Activated CD4-positive, alpha-beta T cell treated with anti-CD3 and anti-CD28 coated beads for 36 hours (primary cell): ENCODE results near the gene SH3RF1. TPM values are rescaled to one million over a fixed set of nuclear protein-coding genes. Genes with fewer than 3 reads are reported as not detected.

Experiments
- ATAC-seq: fragments of 200-7000 bp; cut with Tn5 transposase; one replicate; pipeline ENCODE4 v1.10.0; 2021; ENCODE audit warnings: mild to moderate bottlenecking, moderate library complexity
- CTCF ChIA-PET: fragments of 350-600 bp; sonication (Branson Sonifier 250); formaldehyde crosslinking; loops from one replicate; lab custom pipeline; 2021; ENCODE audit warnings: antibody characterized with exemption; lab: Charles Lee
- POLR2A ChIA-PET: fragments of 350-600 bp; sonication (Branson Sonifier 250); formaldehyde crosslinking; loops from one replicate; lab custom pipeline; 2021; ENCODE audit warnings: antibody characterized with exemption, inconsistent platforms; lab: Charles Lee
- DNase-seq: peaks from one replicate; pipeline ENCODE4 v3.0.0-alpha.2; 2020
- H3K27ac Mint-ChIP-seq: one replicate; pipeline ENCODE4 v1.8.0; 2021; ENCODE audit warnings: mixed read lengths
- H3K27me3 Mint-ChIP-seq: one replicate; pipeline ENCODE4 v1.8.0; 2021; ENCODE audit warnings: mixed read lengths
- H3K36me3 Mint-ChIP-seq: one replicate; pipeline ENCODE4 v1.8.0; 2021; ENCODE audit warnings: low read depth, mixed read lengths
- H3K4me1 Mint-ChIP-seq: one replicate; pipeline ENCODE4 v1.8.0; 2021; ENCODE audit warnings: mixed read lengths
- H3K4me3 Mint-ChIP-seq: one replicate; pipeline ENCODE4 v1.8.0; 2021; ENCODE audit warnings: mild to moderate bottlenecking, moderate library complexity, mixed read lengths
- H3K9me3 Mint-ChIP-seq: one replicate; pipeline ENCODE4 v1.8.0; 2021; ENCODE audit warnings: low read depth, mixed read lengths
- intact Hi-C, 2 experiments: fragments of 100-400 bp; cut with DNase I in 1 of 2; cut with micrococcal nuclease in 1 of 2; formaldehyde crosslinking; loops; one replicate each; pipeline versions ENCODE4 v1.14.2 to v1.15.1; 2022 to 2024; cut with DNase I, micrococcal nuclease
- total RNA-seq, 2 experiments: library from RNA; stranded (reverse); gene quantifications; one replicate each; pipeline ENCODE4 v1.2.3, GENCODE V29; 2021

Gene SH3RF1
- total RNA-seq, 2 experiments from 2014 or later: 0.39 to 0.63 TPM

DNA sequence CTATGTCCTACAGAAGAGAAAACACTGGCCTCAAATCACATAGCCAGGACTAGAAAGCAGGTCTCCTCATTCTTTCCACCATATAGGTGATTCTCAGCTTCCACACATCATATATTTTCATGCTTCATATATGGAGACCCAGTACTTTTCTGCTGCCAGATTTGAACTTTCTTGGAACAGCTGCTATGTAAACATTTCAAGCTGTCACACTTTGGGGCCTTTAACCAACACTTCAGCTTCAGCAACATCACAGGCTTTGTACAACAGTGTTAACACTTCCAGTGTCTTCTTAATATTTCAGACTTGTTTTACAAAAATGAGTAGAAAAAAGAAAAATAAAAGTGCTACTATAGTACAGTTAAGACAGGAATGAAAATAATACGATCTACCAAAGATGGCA is 12.6 kb downstream of the SH3RF1 start:
- no peak overlapping the region for H3K4me3 Mint-ChIP-seq
- peaks cover 20% of the 10 kb centered on the region for H3K27me3 Mint-ChIP-seq
- no peak overlapping the region for H3K27ac Mint-ChIP-seq
- intact Hi-C loops: no loop called here
- H3K4me1 Mint-ChIP-seq: no peaks in the 10 kb centered on the region
- ChIA-PET POLR2A (no interaction called here), CTCF (no interaction called here)
- ATAC-seq: no peak
- no peaks in the 10 kb centered on the region for H3K36me3 Mint-ChIP-seq
- DNase-seq: no peak
- no peaks in the 10 kb centered on the region for H3K9me3 Mint-ChIP-seq

DNA sequence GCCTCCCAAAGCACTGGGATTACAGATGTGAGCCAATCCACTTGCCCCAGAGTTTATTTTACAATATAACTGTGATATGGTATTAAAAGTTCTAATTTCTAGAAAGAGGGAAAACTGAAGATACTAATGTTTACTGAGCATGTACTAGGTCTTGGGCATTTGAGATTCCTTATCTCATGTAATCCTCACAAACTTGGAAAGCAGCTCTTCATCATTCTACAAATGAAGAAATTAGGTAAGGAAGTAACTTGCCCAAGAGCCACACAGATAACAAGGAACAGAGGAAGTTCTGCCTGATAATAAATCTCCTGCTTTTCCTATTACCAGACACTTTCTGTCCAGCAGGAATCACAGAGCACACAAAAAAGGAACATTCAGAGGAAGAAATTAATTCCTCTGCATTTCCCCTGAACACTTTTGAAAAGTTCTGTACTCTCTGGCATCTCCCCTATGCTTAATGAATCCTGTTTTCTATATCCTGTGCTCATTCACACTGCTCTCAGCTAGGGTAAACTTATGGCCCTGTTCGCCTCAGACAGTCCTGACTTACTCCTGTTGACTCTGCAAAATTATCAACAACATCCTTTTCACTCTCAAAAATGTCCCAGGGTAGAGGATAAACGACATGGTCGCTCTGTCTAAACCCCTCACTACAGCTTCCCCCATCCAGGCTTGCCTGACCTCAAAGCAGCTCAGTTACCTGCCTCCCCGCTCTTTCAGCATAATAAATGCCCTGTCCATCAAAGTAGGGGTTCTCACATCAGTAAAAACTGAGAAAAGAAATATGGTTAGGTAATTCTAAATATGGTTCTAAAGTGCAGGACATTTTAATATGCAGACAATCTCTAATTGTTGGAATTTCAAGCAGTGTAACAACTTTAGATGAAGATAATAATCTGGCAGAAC is 13.6 kb downstream of the SH3RF1 start:
- H3K27me3 Mint-ChIP-seq: peaks cover 15% of the 10 kb centered on the region
- no peaks in the 10 kb centered on the region for H3K4me1 Mint-ChIP-seq
- ATAC-seq (no peak), DNase-seq (no peak)
- CTCF ChIA-PET: interaction anchor here (1.0 to 1.7 kb wide), 2 partner anchors 11 to 13 kb away, joined by 3 to 4 read pairs; partner anchors contain the start of gene SH3RF1
- H3K36me3 Mint-ChIP-seq: no peaks in the 10 kb centered on the region
- no peaks in the 10 kb centered on the region for H3K9me3 Mint-ChIP-seq
- no peak overlapping the region for H3K27ac Mint-ChIP-seq
- intact Hi-C loops: no loop called here
- POLR2A ChIA-PET: interaction anchor here (0.6 kb wide), 1 partner anchor 246 kb away, joined by 5 read pairs; no protein-coding TSS in a partner anchor
- H3K4me3 Mint-ChIP-seq: no peak overlapping the region

DNA sequence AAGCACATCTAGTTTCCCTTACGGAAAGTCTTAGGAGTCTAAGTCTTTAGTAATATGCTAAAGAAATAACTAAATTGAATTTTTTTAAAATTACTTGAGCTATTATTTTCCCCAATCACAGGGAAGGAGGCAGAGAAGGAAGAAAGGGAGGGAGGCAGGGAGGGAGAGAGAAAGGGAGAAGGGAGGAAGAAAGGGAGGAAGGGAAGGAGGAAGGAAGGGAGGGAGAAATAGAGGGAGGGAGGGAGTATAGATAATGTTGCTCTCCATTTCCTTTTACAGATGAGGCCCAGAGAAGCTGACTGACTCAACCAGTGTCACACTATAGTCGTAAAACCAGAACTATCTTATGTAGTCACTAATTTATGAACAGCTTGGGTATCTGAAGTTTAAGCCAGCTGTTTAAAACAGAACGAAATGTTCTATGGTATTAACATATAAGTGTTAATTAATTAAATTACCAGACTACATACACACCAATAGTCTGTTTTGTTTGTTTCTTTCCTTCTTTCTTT is 14.6 kb downstream of the SH3RF1 start:
- no peak overlapping the region for H3K27ac Mint-ChIP-seq
- H3K4me1 Mint-ChIP-seq: no peaks in the 10 kb centered on the region
- peaks cover 11% of the 10 kb centered on the region for H3K27me3 Mint-ChIP-seq
- H3K36me3 Mint-ChIP-seq: no peaks in the 10 kb centered on the region
- ChIA-PET CTCF (interaction anchor here (1.0 to 1.7 kb wide), 2 partner anchors 10 to 14 kb away, joined by 3 to 4 read pairs; partner anchors contain the start of gene SH3RF1), POLR2A (no interaction called here)
- ATAC-seq (no peak), DNase-seq (no peak)
- H3K9me3 Mint-ChIP-seq: no peaks in the 10 kb centered on the region
- intact Hi-C loops: no loop called here
- H3K4me3 Mint-ChIP-seq: no peak overlapping the region

DNA sequence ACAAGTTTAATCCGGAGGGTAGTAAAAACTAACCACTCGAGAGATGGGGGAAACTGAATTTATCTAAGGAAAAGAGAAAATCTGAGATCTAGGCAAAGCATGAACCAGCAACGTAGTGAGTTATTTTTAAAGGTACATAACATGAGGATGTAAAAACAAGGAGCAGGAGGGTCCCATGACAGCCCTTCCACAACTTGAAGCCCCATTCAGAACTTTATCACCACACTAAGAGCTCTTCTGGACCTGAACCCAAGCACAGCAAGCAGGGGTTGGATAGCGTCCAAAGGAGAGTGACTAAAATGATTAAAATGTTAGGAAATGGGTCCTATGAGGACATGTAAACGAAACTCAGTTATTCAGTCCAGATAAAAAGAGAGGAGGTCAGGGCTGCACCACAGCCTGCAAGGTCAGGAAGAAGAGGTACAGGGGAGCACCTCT is 16.2 kb downstream of the SH3RF1 start:
- ATAC-seq (no peak), DNase-seq (no peak)
- POLR2A ChIA-PET: no interaction called here
- H3K27ac Mint-ChIP-seq: no peak overlapping the region
- H3K4me3 Mint-ChIP-seq: no peak overlapping the region
- no peaks in the 10 kb centered on the region for H3K36me3 Mint-ChIP-seq
- H3K9me3 Mint-ChIP-seq: no peaks in the 10 kb centered on the region
- intact Hi-C loops: no loop called here
- CTCF ChIA-PET: interaction anchor here (0.6 to 1.5 kb wide), 4 partner anchors 18 to 85 kb away, joined by 3 read pairs; no protein-coding TSS in a partner anchor
- H3K27me3 Mint-ChIP-seq: peaks cover 4% of the 10 kb centered on the region
- no peaks in the 10 kb centered on the region for H3K4me1 Mint-ChIP-seq

DNA sequence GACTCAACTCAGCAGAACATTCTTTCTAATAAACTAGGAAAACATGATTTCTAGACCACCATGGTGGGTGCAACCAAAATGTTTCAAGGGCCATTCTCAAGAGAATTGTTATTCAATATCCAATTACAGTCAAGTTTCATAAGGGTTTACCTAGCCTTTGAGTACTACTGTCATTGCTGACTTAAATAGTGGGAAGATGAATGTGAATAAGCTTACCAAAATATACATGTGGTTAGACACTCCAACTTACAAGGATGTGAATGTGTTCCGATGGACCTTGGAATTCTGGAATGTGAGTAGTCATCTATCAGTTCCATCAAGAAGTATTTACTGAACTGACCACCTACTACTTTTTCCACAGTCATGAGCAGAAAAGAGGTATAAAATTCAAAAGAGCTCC is 16.9 kb downstream of the SH3RF1 start:
- Mint-ChIP-seq H3K9me3 (no peaks in the 10 kb centered on the region), H3K36me3 (no peaks in the 10 kb centered on the region), H3K27me3 (peaks cover 1% of the 10 kb centered on the region), H3K27ac (no peak overlapping the region), H3K4me1 (no peaks in the 10 kb centered on the region), H3K4me3 (no peak overlapping the region)
- CTCF ChIA-PET: interaction anchor here (1.5 kb wide), 1 partner anchor 22 kb away, joined by 3 read pairs; no protein-coding TSS in a partner anchor
- intact Hi-C loops: no loop called here
- ATAC-seq (no peak), DNase-seq (no peak)
- POLR2A ChIA-PET: no interaction called here

DNA sequence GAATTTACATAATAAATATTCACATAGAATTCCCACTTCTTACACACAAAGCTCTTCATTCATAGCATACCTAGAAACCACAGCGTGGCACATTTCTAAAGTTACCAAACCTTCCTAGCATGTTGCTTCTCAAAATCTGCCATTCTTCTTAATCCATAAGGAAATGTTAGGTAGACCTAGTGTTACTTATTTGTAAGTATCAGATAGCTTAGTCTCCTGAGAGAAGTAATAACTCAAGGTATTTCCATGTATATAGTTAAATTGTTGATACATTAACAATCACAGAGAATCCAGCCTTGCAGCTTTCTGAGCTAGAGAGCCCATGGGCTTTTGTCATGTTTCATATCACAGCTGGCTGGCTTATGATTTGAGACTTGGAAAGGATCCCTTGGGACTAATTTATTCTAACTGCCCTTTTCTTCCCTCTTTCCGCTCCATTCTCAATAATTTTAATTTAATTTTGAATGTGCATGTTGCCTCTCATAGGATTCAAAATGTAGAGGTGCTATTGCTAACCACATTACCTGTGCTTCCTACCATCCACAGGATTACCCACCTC is 17.6 kb downstream of the SH3RF1 start:
- DNase-seq (no peak), ATAC-seq (no peak)
- H3K27me3 Mint-ChIP-seq: peaks cover 1% of the 10 kb centered on the region
- intact Hi-C loops: no loop called here
- H3K4me3 Mint-ChIP-seq: no peak overlapping the region
- no peaks in the 10 kb centered on the region for H3K4me1 Mint-ChIP-seq
- no peaks in the 10 kb centered on the region for H3K36me3 Mint-ChIP-seq
- CTCF ChIA-PET: interaction anchor here (0.7 kb wide), 1 partner anchor 433 kb away, joined by 3 read pairs; no protein-coding TSS in a partner anchor
- H3K27ac Mint-ChIP-seq: no peak overlapping the region
- H3K9me3 Mint-ChIP-seq: no peaks in the 10 kb centered on the region
- POLR2A ChIA-PET: no interaction called here

DNA sequence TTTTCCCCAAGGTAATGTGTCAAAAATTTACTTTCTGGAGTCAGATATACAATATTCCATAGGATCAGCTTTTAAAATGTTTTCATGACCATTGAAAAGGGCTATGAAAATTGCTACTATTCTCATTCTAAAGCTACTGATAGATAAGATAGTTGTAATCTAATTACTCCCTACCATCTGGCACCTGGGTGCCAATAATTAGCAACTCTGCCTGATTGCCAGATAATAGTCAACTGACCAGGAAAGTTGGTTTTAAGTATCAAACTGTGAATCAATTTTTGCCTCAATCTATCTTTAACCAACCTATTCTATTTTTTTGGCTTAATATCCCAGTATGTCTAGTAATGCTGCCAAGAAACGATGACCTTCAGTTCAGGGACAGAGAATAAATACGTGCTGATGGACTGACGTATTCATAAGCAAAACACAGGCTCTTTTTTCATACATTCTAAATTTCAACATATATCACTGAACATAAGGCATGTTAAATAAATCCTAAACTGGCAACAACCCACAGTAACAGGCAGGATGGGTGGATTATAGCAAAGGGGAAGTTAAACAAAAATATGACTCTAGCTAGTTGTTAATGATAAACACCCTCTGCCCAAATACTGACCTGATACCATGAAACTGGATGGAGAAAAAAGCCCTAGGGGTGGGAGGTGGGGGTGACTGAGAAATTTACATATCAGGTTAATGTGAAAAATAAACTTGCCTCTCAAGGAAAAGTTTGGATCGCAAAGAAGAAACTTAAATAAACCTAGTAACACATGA is 18.2 kb downstream of the SH3RF1 start:
- ChIA-PET POLR2A (no interaction called here), CTCF (interaction anchor here (0.7 kb wide), 1 partner anchor 434 kb away, joined by 3 read pairs; no protein-coding TSS in a partner anchor)
- Mint-ChIP-seq H3K9me3 (no peaks in the 10 kb centered on the region), H3K4me1 (no peaks in the 10 kb centered on the region), H3K4me3 (no peak overlapping the region), H3K27me3 (peaks cover 1% of the 10 kb centered on the region), H3K27ac (no peak overlapping the region), H3K36me3 (no peaks in the 10 kb centered on the region)
- no peak for ATAC-seq
- DNase-seq: no peak
- intact Hi-C loops: no loop called here

DNA sequence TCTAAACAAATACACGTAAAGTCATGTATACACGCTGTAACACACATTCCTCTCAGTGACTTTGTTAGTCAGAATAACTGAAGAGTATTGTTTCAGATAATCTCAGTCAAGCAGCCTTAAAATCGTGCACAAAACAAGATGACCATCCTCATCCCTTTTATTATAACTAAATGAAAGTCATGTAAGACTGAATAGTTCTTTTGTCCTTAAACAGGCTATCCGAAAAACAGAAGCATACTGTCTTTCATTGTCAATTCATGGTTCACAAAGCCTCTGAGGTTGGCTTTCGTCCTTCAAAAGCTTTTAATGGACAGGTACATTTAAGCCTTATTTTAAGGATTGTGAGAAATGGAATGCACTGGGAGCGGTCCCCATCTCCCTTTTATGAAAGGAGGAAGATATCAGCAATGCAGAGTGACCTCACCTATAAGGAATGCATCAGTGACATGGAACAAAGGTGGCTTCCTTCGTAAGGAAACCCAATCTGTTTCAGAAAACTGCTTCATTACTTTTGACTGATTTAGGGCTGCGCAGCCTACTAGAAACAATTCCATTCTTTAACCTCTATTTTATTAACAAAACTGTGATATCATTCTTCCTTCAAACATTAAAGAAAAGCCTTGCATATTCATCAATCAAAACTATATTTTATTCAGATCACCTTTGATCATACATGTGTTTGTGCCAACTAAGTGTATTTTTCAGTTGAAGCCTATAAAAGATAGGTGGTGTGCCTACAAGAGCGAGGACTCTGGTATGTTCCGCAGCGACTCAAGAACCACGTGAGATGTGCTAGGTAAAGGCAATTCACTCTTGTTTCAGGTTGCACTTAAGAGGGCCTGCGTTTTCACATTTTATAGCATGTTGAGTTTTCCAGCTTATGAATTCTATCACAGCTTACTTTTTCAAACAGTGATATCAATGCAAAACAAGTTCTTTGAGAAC is 19.2 kb downstream of the SH3RF1 start:
- peaks cover 1% of the 10 kb centered on the region for H3K27me3 Mint-ChIP-seq
- no peaks in the 10 kb centered on the region for H3K9me3 Mint-ChIP-seq
- H3K36me3 Mint-ChIP-seq: no peaks in the 10 kb centered on the region
- H3K4me1 Mint-ChIP-seq: no peaks in the 10 kb centered on the region
- intact Hi-C loops: no loop called here
- H3K4me3 Mint-ChIP-seq: no peak overlapping the region
- H3K27ac Mint-ChIP-seq: no peak overlapping the region
- POLR2A ChIA-PET: no interaction called here
- CTCF ChIA-PET: no interaction called here
- no peak for ATAC-seq
- no peak for DNase-seq

DNA sequence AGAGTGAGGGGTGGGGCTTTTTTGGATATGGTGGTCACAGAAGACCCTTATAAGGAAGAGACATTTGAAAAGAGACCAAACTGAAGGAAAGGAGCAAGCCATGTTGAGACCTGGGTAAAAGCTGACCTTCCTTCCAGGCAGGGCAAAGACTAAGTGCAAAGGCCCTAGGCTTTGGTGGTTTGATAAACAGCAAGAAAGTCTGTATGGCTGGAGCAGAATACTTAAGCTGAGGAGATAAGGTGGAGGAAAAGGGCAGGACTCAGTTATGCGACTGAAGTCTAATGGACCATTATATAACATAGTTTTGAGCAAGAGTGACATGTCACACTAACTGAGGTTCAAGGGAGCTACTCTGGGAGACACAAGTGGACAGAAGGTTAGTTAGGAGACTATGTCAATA is 20.0 kb downstream of the SH3RF1 start:
- H3K9me3 Mint-ChIP-seq: no peaks in the 10 kb centered on the region
- ChIA-PET POLR2A (no interaction called here), CTCF (no interaction called here)
- H3K27ac Mint-ChIP-seq: no peak overlapping the region
- H3K4me1 Mint-ChIP-seq: no peaks in the 10 kb centered on the region
- intact Hi-C loops: no loop called here
- ATAC-seq (no peak), DNase-seq (no peak)
- H3K4me3 Mint-ChIP-seq: no peak overlapping the region
- peaks cover 1% of the 10 kb centered on the region for H3K27me3 Mint-ChIP-seq
- H3K36me3 Mint-ChIP-seq: no peaks in the 10 kb centered on the region

DNA sequence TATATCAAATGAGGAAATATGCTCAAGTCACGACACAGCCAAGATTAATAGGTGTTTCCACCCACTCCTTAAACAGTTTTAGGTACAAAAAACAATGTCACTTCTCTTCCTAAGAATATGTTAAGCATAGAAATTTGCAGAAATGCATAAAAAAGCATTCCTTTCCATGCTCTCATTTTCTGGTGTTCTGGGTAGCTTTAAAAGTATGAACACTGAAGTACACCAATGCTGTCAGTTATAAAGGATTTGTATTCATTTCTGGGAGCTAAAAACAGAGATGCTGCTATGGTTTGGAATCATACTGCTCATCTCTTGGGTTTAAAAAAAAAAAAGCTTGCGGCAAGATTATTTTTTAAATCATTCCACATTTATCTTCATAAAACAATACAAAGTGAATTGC is 20.8 kb downstream of the SH3RF1 start:
- Mint-ChIP-seq H3K4me1 (no peaks in the 10 kb centered on the region), H3K36me3 (no peaks in the 10 kb centered on the region), H3K27me3 (peaks cover 1% of the 10 kb centered on the region), H3K4me3 (no peak overlapping the region), H3K27ac (no peak overlapping the region), H3K9me3 (no peaks in the 10 kb centered on the region)
- POLR2A ChIA-PET: no interaction called here
- CTCF ChIA-PET: no interaction called here
- DNase-seq: no peak
- no peak for ATAC-seq
- intact Hi-C loops: no loop called here
